Measurements from ENCODE around the gene KLHL10. TPM values are rescaled to one million over a fixed set of nuclear protein-coding genes. Genes with fewer than 3 reads are reported as not detected.
"Not testable (repeated sequence)": the region's sequence is repeated elsewhere in the genome, so short reads cannot be mapped to it uniquely, and the experiment has no call there.

Gene KLHL10
- total RNA-seq, 5 donors from 2014 or later (not counting 1 experiment from before 2014, with no cell fraction given): not detected

DNA sequence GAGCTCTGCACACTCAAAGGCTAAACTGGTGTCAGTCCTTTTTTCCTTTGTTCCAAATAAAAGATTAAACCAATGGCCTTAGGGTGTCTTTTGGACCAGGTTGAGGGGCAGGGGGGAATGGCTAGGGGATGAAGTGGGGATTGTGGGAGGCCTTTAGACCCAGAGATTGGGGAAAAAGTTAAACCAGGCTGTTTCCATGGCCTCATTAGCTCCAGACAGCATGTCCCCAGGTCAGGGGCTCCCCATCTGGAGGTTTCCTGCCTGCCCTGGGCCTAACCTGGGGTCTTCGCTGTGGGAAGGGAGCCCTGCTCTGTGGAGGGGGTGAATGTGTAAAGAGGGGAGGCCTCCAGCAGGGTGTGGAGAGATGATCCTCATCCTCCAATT is 14.5 kb upstream of the KLHL10 start:
- H3K4me1 Mint-ChIP-seq: no peaks in the 10 kb centered on the region
- Histone ChIP-seq H3K4me1 (ENCODE audit: control insufficient read depth in 1 of 2, extremely low read depth in 1 of 2, insufficient read depth in 2 of 2, low read length in 2 of 2) (no peaks in the 10 kb centered on the region), H3K27ac (ENCODE audit: low read length) (no peak overlapping the region), H3K27me3 (replicated peaks in 1 of 2; ENCODE audit: control insufficient read depth in 2 of 2, extremely low read depth in 1 of 2, insufficient read depth in 2 of 2, low read length in 1 of 2) (peaks cover 0 to 12% of the 10 kb centered on the region in 2 experiments), H3K36me3 (ENCODE audit: control insufficient read depth in 2 of 2, extremely low read depth in 1 of 2, insufficient read depth in 1 of 2, low read length in 1 of 2) (peaks cover 0 to 12% of the 10 kb centered on the region in 2 donors), H3K4me3 (ENCODE audit: control insufficient read depth in 1 of 2, extremely low read depth in 1 of 2, low read length in 1 of 2) (no peak overlapping the region), H3K9me3 (no peaks in the 10 kb centered on the region)
- CTCF ChIA-PET: interaction anchor here in 1 of 2 donors (0.6 kb wide), 1 partner anchor 706 kb away, joined by 3 read pairs; no protein-coding TSS in a partner anchor
- H3K36me3 Mint-ChIP-seq: no peaks in the 10 kb centered on the region
- POLR2A ChIA-PET: no interaction called here
- peaks cover 0 to 2% of the 10 kb centered on the region in 2 donors for H3K27me3 Mint-ChIP-seq
- DNase-seq (no peak), ATAC-seq (replicated peaks in 1 of 4) (no peak)
- no CpG with 5 or more reads among the region's 1 CpG for WGBS (ENCODE audit: insufficient coverage)
- no peak overlapping the region for H3K4me3 Mint-ChIP-seq
- no peaks in the 10 kb centered on the region for H3K9me3 Mint-ChIP-seq
- no peak overlapping the region for H3K27ac Mint-ChIP-seq

DNA sequence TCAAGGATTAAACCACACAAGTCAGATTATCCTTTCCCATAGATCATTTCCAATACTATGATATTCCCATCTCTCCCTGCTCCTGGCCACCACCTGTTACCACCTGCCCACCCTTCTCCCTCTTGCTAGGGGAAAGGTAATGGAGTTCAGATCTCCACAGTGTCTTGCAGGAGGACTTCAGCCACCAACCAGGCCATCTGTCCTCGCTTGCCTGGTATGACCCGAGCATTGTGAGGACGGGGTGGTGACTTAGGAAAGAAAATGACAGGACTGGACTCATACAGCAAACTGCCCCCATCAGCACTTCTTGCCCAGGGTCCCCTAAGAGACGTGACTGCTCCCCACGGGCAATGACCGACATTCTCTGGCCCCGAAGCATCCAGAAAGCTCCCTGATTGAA is 14.0 kb upstream of the KLHL10 start:
- H3K27ac Mint-ChIP-seq: no peak overlapping the region
- H3K4me1 Mint-ChIP-seq: no peaks in the 10 kb centered on the region
- Histone ChIP-seq H3K4me1 (ENCODE audit: control insufficient read depth in 1 of 2, extremely low read depth in 1 of 2, insufficient read depth in 2 of 2, low read length in 2 of 2) (no peaks in the 10 kb centered on the region), H3K4me3 (ENCODE audit: control insufficient read depth in 1 of 2, extremely low read depth in 1 of 2, low read length in 1 of 2) (no peak overlapping the region), H3K27ac (ENCODE audit: low read length) (no peak overlapping the region), H3K36me3 (ENCODE audit: control insufficient read depth in 2 of 2, extremely low read depth in 1 of 2, insufficient read depth in 1 of 2, low read length in 1 of 2) (peaks cover 0 to 12% of the 10 kb centered on the region in 2 donors), H3K9me3 (no peaks in the 10 kb centered on the region), H3K27me3 (replicated peaks in 1 of 2; ENCODE audit: control insufficient read depth in 2 of 2, extremely low read depth in 1 of 2, insufficient read depth in 2 of 2, low read length in 1 of 2) (peaks cover 0 to 11% of the 10 kb centered on the region in 2 experiments)
- ATAC-seq (replicated peaks in 1 of 4): no peak
- no peak for DNase-seq
- H3K36me3 Mint-ChIP-seq: peaks cover under 1% of the 10 kb centered on the region
- ChIA-PET CTCF (no interaction called here), POLR2A (no interaction called here)
- H3K9me3 Mint-ChIP-seq: no peaks in the 10 kb centered on the region
- H3K4me3 Mint-ChIP-seq: no peak overlapping the region
- 92% methylated on average over 6 of the region's 7 CpGs for WGBS (ENCODE audit: insufficient coverage)
- peaks cover 0 to 2% of the 10 kb centered on the region in 2 donors for H3K27me3 Mint-ChIP-seq

- H3K27me3 Mint-ChIP-seq: peaks cover 0 to 2% of the 10 kb centered on the region in 2 donors
- Histone ChIP-seq H3K4me3 (ENCODE audit: control insufficient read depth in 1 of 2, extremely low read depth in 1 of 2, low read length in 1 of 2) (no peak overlapping the region), H3K27me3 (replicated peaks in 1 of 2; ENCODE audit: control insufficient read depth in 2 of 2, extremely low read depth in 1 of 2, insufficient read depth in 2 of 2, low read length in 1 of 2) (peaks cover 0 to 8% of the 10 kb centered on the region in 2 experiments), H3K4me1 (ENCODE audit: control insufficient read depth in 1 of 2, extremely low read depth in 1 of 2, insufficient read depth in 2 of 2, low read length in 2 of 2) (no peaks in the 10 kb centered on the region), H3K36me3 (ENCODE audit: control insufficient read depth in 2 of 2, extremely low read depth in 1 of 2, insufficient read depth in 1 of 2, low read length in 1 of 2) (peaks cover 0 to 14% of the 10 kb centered on the region in 2 donors), H3K9me3 (no peaks in the 10 kb centered on the region), H3K27ac (ENCODE audit: low read length) (no peak overlapping the region)
- no peaks in the 10 kb centered on the region for H3K4me1 Mint-ChIP-seq
- no peaks in the 10 kb centered on the region for H3K9me3 Mint-ChIP-seq
- POLR2A ChIA-PET: no interaction called here
- 77% methylated on average over 5 of the region's 7 CpGs for WGBS (ENCODE audit: insufficient coverage)
- no peak overlapping the region for H3K4me3 Mint-ChIP-seq
- CTCF ChIA-PET: no interaction called here
- H3K27ac Mint-ChIP-seq: no peak overlapping the region
- H3K36me3 Mint-ChIP-seq: peaks cover 5% of the 10 kb centered on the region
- DNase-seq: no peak
- ATAC-seq (replicated peaks in 1 of 4): no peak
Observed at GRCh38 chr17:41824086-41824485, 13.5 kb upstream of the KLHL10 start.

- POLR2A ChIA-PET: no interaction called here
Observed at GRCh38 chr17:41825175-41825845, 12.3 kb upstream of the KLHL10 start.

GRCh38 chr17:41829961-41830360 is 7.7 kb upstream of the KLHL10 start:
- peaks cover 13 to 32% of the 10 kb centered on the region in 2 donors for H3K36me3 ChIP-seq (ENCODE audit: control insufficient read depth in 2 of 2, extremely low read depth in 1 of 2, insufficient read depth in 1 of 2, low read length in 1 of 2)
- H3K4me1 ChIP-seq (ENCODE audit: control insufficient read depth in 1 of 2, extremely low read depth in 1 of 2, insufficient read depth in 2 of 2, low read length in 2 of 2); H3K27me3 Mint-ChIP-seq; H3K27ac ChIP-seq (ENCODE audit: low read length); H3K9me3 ChIP-seq; H3K27me3 ChIP-seq (replicated peaks in 1 of 2; ENCODE audit: control insufficient read depth in 2 of 2, extremely low read depth in 1 of 2, insufficient read depth in 2 of 2, low read length in 1 of 2); H3K4me3 Mint-ChIP-seq; POLR2A ChIA-PET; ATAC-seq (replicated peaks in 1 of 4); CTCF ChIA-PET; DNase-seq; H3K4me1 Mint-ChIP-seq; H3K27ac Mint-ChIP-seq; H3K4me3 ChIP-seq (ENCODE audit: control insufficient read depth in 1 of 2, extremely low read depth in 1 of 2, low read length in 1 of 2); H3K9me3 Mint-ChIP-seq: not testable (repeated sequence)
- WGBS (ENCODE audit: insufficient coverage): 78% methylated on average over 8 of the region's 10 CpGs
- H3K36me3 Mint-ChIP-seq: peaks cover 21% of the 10 kb centered on the region

More at GRCh38 chr17:41825175-41825845, 12.3 kb upstream of the KLHL10 start:
- Histone ChIP-seq H3K4me1 (ENCODE audit: control insufficient read depth in 1 of 2, extremely low read depth in 1 of 2, insufficient read depth in 2 of 2, low read length in 2 of 2) (no peaks in the 10 kb centered on the region), H3K36me3 (ENCODE audit: control insufficient read depth in 2 of 2, extremely low read depth in 1 of 2, insufficient read depth in 1 of 2, low read length in 1 of 2) (peaks cover 8 to 19% of the 10 kb centered on the region in 2 donors), H3K27me3 (replicated peaks in 1 of 2; ENCODE audit: control insufficient read depth in 2 of 2, extremely low read depth in 1 of 2, insufficient read depth in 2 of 2, low read length in 1 of 2) (no peaks in the 10 kb centered on the region), H3K4me3 (ENCODE audit: control insufficient read depth in 1 of 2, extremely low read depth in 1 of 2, low read length in 1 of 2) (no peak overlapping the region), H3K9me3 (no peaks in the 10 kb centered on the region), H3K27ac (ENCODE audit: low read length) (no peak overlapping the region)
- Mint-ChIP-seq H3K9me3 (no peaks in the 10 kb centered on the region), H3K36me3 (peaks cover 12% of the 10 kb centered on the region), H3K4me1 (no peaks in the 10 kb centered on the region), H3K27me3 (peaks cover 0 to 2% of the 10 kb centered on the region in 2 donors), H3K4me3 (no peak overlapping the region), H3K27ac (no peak overlapping the region)
- DNase-seq: no peak
- WGBS (ENCODE audit: insufficient coverage): 99% methylated on average over 15 of the region's 19 CpGs
- CTCF ChIA-PET: interaction anchor here in 1 of 2 donors (0.6 kb wide), 1 partner anchor 37 kb away, joined by 3 read pairs; no protein-coding TSS in a partner anchor
- ATAC-seq (replicated peaks in 1 of 4): no peak

DNA sequence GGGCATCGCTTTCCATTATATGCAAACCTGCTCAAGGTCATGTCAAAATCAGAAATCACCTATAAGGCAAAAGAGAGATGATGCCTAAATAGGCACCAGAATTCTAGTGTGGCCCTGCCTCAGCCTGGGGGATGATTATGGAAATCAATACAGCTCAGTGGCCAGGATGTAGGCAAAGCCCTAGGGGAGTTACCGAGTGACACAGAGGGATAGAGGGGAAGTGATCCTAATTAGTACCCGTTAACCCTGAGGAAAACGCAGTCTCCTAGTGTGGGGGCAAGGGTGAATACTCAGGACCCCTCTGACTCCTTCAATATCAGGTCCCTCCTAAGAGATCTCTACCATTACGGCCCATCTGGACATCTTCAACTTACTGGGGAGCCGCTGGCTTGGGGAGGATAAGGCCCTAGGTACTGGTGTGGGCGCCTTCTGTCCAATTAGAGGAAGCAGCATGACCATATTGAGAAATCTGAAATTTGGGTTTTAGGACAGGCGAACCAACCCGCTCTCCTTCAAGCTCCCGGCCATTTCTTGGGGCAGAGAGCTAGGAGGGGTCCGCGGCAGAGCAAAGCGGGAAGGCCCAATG is 2.3 kb upstream of the KLHL10 start:
- Histone ChIP-seq H3K27me3 (replicated peaks in 1 of 2; ENCODE audit: control insufficient read depth in 2 of 2, extremely low read depth in 1 of 2, insufficient read depth in 2 of 2, low read length in 1 of 2) (no peaks in the 10 kb centered on the region), H3K4me1 (ENCODE audit: control insufficient read depth in 1 of 2, extremely low read depth in 1 of 2, insufficient read depth in 2 of 2, low read length in 2 of 2) (peaks cover 3 to 16% of the 10 kb centered on the region in 2 experiments), H3K4me3 (ENCODE audit: control insufficient read depth in 1 of 2, extremely low read depth in 1 of 2, low read length in 1 of 2) (peak overlapping the region; percentile 64 to 68), H3K27ac (ENCODE audit: low read length) (no peak overlapping the region), H3K36me3 (ENCODE audit: control insufficient read depth in 2 of 2, extremely low read depth in 1 of 2, insufficient read depth in 1 of 2, low read length in 1 of 2) (peaks cover 6 to 15% of the 10 kb centered on the region in 2 donors), H3K9me3 (no peaks in the 10 kb centered on the region)
- Mint-ChIP-seq H3K4me3 (peak overlapping the region; percentile 75 to 84 (median 81)), H3K4me1 (peaks cover 11 to 21% (median 21%) of the 10 kb centered on the region in 3 donors), H3K9me3 (no peaks in the 10 kb centered on the region), H3K27ac (peak overlapping the region in 1 of 2 donors; percentile 79), H3K36me3 (peaks cover 10% of the 10 kb centered on the region), H3K27me3 (peaks cover 0 to 3% of the 10 kb centered on the region in 2 donors)
- ATAC-seq (replicated peaks in 1 of 4): peak in 2 of 4 experiments; percentile 8 to 20
- POLR2A ChIA-PET: interaction anchor here in 1 of 2 donors (0.5 kb wide), 1 partner anchor 9 kb away, joined by 12 read pairs; no protein-coding TSS in a partner anchor
- DNase-seq: no peak
- WGBS (ENCODE audit: insufficient coverage): 13% methylated on average over 6 of the region's 13 CpGs
- CTCF ChIA-PET: interaction anchor here (0.6 to 1.2 kb wide), 3 partner anchors 25 to 172 kb away, joined by 3 to 8 read pairs (median 3); no protein-coding TSS in a partner anchor
